Measurements from ENCODE around the gene TPGS1. TPM values are rescaled to one million over a fixed set of nuclear protein-coding genes. Genes with fewer than 3 reads are reported as not detected.

The TPGS1 gene
- polyA plus RNA-seq, 1 donor: 8.9 TPM

- DNase-seq (ENCODE audit: low read depth): no peak
Measured at GRCh38 chr19:518598-519231, 11.4 kb downstream of the TPGS1 start.

- DNase-seq (ENCODE audit: low read depth): no peak
Measured at GRCh38 chr19:519449-519865, 12.2 kb downstream of the TPGS1 start.

GRCh38 chr19:522726-523125, 15.4 kb downstream of the TPGS1 start:
- DNase-seq (ENCODE audit: low read depth): no peak

- no peak for DNase-seq (ENCODE audit: low read depth)
Measured at GRCh38 chr19:524062-524674, 16.9 kb downstream of the TPGS1 start.

- no peak for DNase-seq (ENCODE audit: low read depth)
Measured at GRCh38 chr19:525029-525428, 17.7 kb downstream of the TPGS1 start.

- DNase-seq (ENCODE audit: low read depth): no peak
Measured at GRCh38 chr19:525857-526419, 18.6 kb downstream of the TPGS1 start.

- no peak for DNase-seq (ENCODE audit: low read depth)
Measured at GRCh38 chr19:530134-531008, 23.1 kb downstream of the TPGS1 start.

GRCh38 chr19:531009-531752, 23.9 kb downstream of the TPGS1 start:
- no peak for DNase-seq (ENCODE audit: low read depth)

- DNase-seq (ENCODE audit: low read depth): no peak
Measured at GRCh38 chr19:531753-532560, 24.7 kb downstream of the TPGS1 start, which contains the start of gene CDC34. CDC34 (plus strand) TSS chr19:531760; CDS start chr19:531932, 172 bp downstream.

GRCh38 chr19:532561-533363, 25.5 kb downstream of the TPGS1 start:
- DNase-seq (ENCODE audit: low read depth): no peak

- DNase-seq (ENCODE audit: low read depth): no peak
Measured at GRCh38 chr19:533364-534058, 26.2 kb downstream of the TPGS1 start.

- DNase-seq (ENCODE audit: low read depth): no peak
Measured at GRCh38 chr19:534088-534487, 26.8 kb downstream of the TPGS1 start.

GRCh38 chr19:535017-535835, 27.9 kb downstream of the TPGS1 start:
- DNase-seq (ENCODE audit: low read depth): no peak

GRCh38 chr19:536031-536880, 29.0 kb downstream of the TPGS1 start:
- no peak for DNase-seq (ENCODE audit: low read depth)

GRCh38 chr19:536881-537404, 29.6 kb downstream of the TPGS1 start:
- DNase-seq (ENCODE audit: low read depth): no peak

GRCh38 chr19:538641-539428, 31.5 kb downstream of the TPGS1 start:
- no peak for DNase-seq (ENCODE audit: low read depth)

Measured in forelimb muscle (tissue), 1 donor.